Vagina (tissue), 2 donors: ENCODE results near the gene ZRSR2.

ENCODE experiments used
- CTCF ChIP-seq, 3 experiments: fragments of 450-650 bp in 2 of 3; fragments of 200-600 bp in 1 of 3; sonication (generic) in 1 of 3; IDR thresholded peaks; one replicate each; pipeline ENCODE4 v1.5.1; 2017 to 2019; ENCODE audit warnings: antibody characterized with exemption in 3 of 3, mild to moderate bottlenecking in 2 of 3, moderate library complexity in 2 of 3
- POLR2A ChIP-seq, 2 donors: fragments of 450-650 bp; IDR thresholded peaks; one replicate each; pipeline ENCODE4 v1.6.1; 2017; ENCODE audit warnings: antibody characterized with exemption in 2 of 2, mild to moderate bottlenecking in 2 of 2, moderate library complexity in 2 of 2
- POLR2AphosphoS5 ChIP-seq, 2 donors: sonication (generic); formaldehyde crosslinking; IDR thresholded peaks; one replicate each; pipeline ENCODE4 v1.9.0; 2017; ENCODE audit warnings: antibody characterized with exemption in 2 of 2, mild to moderate bottlenecking in 2 of 2, low read depth in 1 of 2; ENCODE audit not compliant: insufficient read depth in 1 of 2

DNA sequence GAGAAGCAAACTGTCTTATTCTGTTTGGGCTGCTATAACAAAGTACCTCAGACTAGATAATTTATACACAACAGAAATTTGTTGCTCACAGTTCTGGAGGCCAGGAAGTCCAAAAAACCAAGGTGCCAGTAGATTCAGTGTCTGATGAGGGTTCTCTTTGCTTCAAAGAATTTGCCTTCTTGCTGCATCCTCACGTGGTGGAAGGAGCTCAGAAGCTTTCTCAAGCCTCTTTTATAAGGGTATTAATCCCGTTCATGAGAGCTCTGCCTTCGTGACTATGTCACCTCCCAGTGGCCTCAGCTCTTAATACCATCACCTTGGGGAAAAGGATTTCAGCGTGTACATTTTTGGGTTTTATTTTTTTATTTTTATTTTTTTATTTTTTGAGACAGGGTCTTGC is 32.1 kb upstream of the ZRSR2 start:
- no peak for TF ChIP-seq CTCF (IDR thresholded peaks at IDR 0.05)
- no peak for TF ChIP-seq POLR2A (IDR thresholded peaks at IDR 0.05)
- TF ChIP-seq POLR2AphosphoS5 (IDR thresholded peaks at IDR 0.05; ENCODE audit: insufficient read depth in 1 of 2, low read depth in 1 of 2) = no peak
